ENCODE results near the gene MXD4. TPM values are rescaled to one million over a fixed set of nuclear protein-coding genes. Genes with fewer than 3 reads are reported as not detected.

Gene MXD4
- polyA plus RNA-seq, 1 experiment = 58.3 TPM

DNA sequence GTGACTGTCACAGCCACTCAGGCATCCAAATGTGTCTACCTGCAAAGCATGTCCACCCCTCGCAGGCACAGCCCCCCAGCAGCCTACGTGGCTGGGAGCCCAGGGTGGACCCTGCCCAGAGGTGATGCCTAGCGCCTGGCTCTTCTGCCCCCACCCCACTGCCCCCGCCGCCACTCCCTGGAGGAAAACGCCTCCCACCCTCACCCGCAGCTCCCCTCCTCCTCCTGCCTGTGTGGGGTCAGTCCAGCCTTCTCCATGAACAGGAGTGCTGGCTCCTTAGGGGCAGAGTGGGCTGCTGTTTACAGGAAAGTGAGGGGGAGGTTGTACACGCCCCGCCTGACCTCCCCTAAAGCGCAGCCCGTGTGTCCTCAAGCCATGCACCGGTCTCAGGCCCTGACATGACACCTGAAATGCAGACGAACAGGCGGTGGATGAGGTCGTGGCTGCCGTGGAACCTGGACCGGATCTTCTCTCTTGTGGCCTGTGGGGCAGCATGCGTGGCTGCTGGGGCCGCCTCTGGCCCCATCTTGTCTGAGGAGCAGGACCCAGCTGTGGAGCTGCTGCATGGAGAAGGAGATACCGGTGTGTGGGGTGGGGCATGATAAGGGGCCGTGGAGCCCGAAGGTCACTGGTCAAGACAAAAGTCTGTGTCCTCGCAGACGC, 11.9 kb upstream of the MXD4 start:
- POLR2A ChIA-PET = no interaction called here
- TF ChIP-seq, protein P1, sequence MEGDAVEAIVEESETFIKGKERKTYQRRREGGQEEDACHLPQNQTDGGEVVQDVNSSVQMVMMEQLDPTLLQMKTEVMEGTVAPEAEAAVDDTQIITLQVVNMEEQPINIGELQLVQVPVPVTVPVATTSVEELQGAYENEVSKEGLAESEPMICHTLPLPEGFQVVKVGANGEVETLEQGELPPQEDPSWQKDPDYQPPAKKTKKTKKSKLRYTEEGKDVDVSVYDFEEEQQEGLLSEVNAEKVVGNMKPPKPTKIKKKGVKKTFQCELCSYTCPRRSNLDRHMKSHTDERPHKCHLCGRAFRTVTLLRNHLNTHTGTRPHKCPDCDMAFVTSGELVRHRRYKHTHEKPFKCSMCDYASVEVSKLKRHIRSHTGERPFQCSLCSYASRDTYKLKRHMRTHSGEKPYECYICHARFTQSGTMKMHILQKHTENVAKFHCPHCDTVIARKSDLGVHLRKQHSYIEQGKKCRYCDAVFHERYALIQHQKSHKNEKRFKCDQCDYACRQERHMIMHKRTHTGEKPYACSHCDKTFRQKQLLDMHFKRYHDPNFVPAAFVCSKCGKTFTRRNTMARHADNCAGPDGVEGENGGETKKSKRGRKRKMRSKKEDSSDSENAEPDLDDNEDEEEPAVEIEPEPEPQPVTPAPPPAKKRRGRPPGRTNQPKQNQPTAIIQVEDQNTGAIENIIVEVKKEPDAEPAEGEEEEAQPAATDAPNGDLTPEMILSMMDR (IDR thresholded peaks at IDR 0.05; ENCODE audit: insufficient read depth, low read depth, low read length) = no peak
- DNase-seq (ENCODE audit: low read depth) = no peak
- Histone ChIP-seq H3K27me3 (ENCODE audit: control insufficient read depth, insufficient read depth, low read length) (no peaks in the 10 kb centered on the region), H3K36me3 (ENCODE audit: control insufficient read depth, insufficient read depth, low read length) (no peaks in the 10 kb centered on the region), H3K4me3 (ENCODE audit: low read depth, low read length) (no peak overlapping the region)
- CTCF ChIA-PET = interaction anchor here (0.7 kb wide), 1 partner anchor 80 kb away, joined by 3 read pairs; no protein-coding TSS in a partner anchor

DNA sequence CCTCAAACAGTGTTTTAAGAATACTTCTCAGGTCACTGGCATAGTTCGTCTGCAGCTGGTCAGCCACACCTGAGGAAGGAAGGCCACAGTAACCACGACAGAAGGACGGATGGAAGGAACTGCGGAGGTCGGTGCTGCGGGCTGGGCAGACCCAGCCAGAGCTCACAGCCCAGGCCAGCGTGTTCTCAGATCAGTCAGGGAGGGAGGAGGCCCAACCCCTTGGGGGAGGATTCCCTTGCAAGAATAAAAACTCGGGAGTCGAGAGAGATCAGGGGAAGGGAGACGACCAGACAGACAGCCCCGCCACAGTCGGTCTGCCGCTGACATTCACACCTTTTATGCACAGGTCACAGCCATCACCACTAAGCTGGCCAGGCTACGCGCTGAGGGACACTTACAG, 11.3 kb upstream of the MXD4 start:
- ChIA-PET CTCF (no interaction called here), POLR2A (no interaction called here)
- no peaks in the 10 kb centered on the region for H3K27me3 ChIP-seq (ENCODE audit: control insufficient read depth, insufficient read depth, low read length)
- TF ChIP-seq, protein P1 (IDR thresholded peaks at IDR 0.05; ENCODE audit: insufficient read depth, low read depth, low read length) = no peak
- DNase-seq (ENCODE audit: low read depth) = no peak
- no peaks in the 10 kb centered on the region for H3K36me3 ChIP-seq (ENCODE audit: control insufficient read depth, insufficient read depth, low read length)
- H3K4me3 ChIP-seq (ENCODE audit: low read depth, low read length) = no peak overlapping the region

DNA sequence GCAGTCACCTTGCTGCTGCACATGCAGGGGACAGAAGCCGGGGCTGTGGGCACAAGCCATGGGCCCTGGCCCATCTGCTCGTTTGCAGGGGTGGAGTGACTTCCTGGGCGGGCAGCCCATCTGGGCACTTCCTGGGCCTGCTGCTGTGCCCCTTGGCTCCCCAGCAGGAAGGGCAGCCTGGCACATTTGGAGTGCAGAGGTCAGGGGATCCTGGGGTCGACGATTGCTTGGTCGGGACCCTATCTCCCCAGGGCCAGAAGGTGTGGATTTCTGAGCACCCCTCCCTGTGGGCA, 10.9 kb upstream of the MXD4 start:
- H3K27me3 ChIP-seq (ENCODE audit: control insufficient read depth, insufficient read depth, low read length) = no peaks in the 10 kb centered on the region
- TF ChIP-seq, protein P1 (IDR thresholded peaks at IDR 0.05; ENCODE audit: insufficient read depth, low read depth, low read length) = no peak
- CTCF ChIA-PET = no interaction called here
- H3K4me3 ChIP-seq (ENCODE audit: low read depth, low read length) = no peak overlapping the region
- no peak for DNase-seq (ENCODE audit: low read depth)
- H3K36me3 ChIP-seq (ENCODE audit: control insufficient read depth, insufficient read depth, low read length) = no peaks in the 10 kb centered on the region
- POLR2A ChIA-PET = no interaction called here

DNA sequence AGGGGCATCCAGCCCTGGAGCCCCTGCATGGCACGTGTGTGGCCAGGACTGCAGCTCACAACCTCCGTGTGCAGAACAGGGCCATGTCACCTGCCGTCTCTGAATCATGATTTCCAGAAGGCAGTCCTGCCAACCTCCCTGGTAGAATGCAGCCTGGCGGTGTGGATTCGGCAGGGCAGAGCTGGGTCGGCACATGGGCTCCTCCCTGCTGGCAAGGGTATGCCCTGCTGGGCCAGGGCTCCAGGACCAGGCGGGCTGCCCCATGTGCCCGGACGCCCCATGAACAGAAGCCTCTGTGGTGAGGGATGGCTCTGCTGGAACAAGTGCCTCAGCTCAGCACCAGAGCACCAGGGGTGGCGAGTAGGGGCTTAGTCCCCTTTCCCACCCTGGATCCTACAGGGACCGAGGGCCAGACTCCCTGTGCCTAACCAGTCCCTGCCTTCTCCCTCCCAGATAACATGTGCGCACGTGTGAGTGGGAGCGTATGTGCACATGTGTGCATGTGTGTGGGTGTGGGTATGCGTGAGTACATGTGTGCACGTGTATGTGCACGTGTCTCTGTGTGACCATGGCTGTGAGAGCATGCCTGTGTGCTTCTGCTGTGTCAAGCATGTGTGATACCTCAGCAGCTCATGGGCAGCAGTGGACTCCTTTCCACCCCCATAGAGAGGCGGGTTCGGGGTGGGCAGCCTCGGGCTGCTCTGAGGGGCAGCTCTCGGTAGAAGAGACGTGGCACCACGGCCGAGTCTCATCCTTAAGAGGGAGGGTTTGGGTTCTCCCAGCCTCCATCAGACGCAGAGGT, 10.3 kb upstream of the MXD4 start:
- H3K27me3 ChIP-seq (ENCODE audit: control insufficient read depth, insufficient read depth, low read length) = no peaks in the 10 kb centered on the region
- no peaks in the 10 kb centered on the region for H3K36me3 ChIP-seq (ENCODE audit: control insufficient read depth, insufficient read depth, low read length)
- ChIA-PET CTCF (no interaction called here), POLR2A (no interaction called here)
- H3K4me3 ChIP-seq (ENCODE audit: low read depth, low read length) = no peak overlapping the region
- DNase-seq (ENCODE audit: low read depth) = no peak
- TF ChIP-seq, protein P1 (IDR thresholded peaks at IDR 0.05; ENCODE audit: insufficient read depth, low read depth, low read length) = no peak

DNA sequence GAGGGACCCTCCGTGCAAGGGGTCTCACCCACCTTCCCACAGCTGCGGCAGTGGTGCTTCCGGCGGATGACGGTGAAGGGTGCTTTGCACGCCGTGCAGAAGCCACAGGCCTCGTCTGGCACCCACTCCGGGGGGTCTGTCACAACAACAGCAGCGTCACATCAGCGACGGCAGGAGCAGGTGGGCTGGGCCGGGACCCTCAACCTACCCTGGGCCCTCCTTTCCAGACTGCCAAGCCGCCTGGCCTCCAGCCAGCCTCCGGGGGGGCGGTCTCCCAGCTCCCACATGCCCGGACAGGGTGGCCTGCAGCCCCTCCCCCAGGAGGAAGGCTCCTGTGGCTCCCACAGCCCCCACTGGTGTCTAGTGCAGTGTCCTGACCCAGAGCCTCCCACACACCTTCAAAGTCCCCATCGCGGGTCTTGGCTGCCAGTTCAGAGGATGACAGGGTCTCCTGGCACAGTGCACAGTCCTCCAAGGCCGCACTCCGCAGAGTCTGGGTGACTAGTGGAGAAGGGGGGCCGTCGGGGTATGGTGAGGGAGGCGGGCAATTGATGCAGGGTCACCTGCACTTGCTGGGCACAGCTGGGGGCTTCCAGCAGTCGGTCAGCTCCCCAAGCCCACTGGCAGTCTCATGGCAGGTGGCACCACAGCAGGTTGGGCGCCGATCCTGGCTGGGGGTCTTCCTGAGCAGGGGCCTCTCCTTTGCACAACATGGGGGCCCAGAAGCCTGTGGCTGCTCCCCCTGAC, 9.5 kb upstream of the MXD4 start:
- H3K36me3 ChIP-seq (ENCODE audit: control insufficient read depth, insufficient read depth, low read length) = no peaks in the 10 kb centered on the region
- no peak for DNase-seq (ENCODE audit: low read depth)
- TF ChIP-seq, protein P1 (IDR thresholded peaks at IDR 0.05; ENCODE audit: insufficient read depth, low read depth, low read length) = no peak
- POLR2A ChIA-PET = no interaction called here
- H3K4me3 ChIP-seq (ENCODE audit: low read depth, low read length) = no peak overlapping the region
- no peaks in the 10 kb centered on the region for H3K27me3 ChIP-seq (ENCODE audit: control insufficient read depth, insufficient read depth, low read length)
- CTCF ChIA-PET = no interaction called here

Data from BJ (cell line).